ENCODE measurements around the gene TGFB1.
"Not testable (repeated sequence)": the region's sequence is repeated elsewhere in the genome, so short reads cannot be mapped to it uniquely, and the experiment has no call there.

TGFB1 gene

DNA sequence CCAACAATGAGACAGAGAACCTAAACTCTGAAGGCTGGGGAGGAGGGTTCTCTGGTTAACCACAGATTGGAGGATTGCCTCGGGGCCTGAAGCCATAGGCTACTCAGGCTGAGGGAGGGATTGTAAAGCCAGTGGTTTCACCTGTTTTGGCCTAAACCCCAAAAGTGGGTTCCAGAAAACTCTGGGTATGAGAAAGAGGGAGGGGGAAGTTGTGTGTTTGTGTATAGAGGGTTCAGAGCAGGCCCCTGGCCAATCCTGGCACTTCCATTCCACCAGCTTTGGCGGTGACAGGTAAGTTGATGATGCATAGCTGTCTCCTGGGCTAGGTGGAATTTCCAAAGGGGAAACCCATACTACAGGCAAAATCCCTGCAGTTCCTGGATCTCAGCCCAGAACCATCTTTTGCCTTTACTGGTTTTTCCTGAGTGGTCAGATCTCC, 57.3 kb downstream of the TGFB1 start:
- ChIA-PET POLR2A (interaction anchor here (3.2 kb wide), 1 partner anchor 11 kb away, joined by 15 read pairs; no protein-coding TSS in a partner anchor), CTCF (interaction anchor here (1.0 to 3.0 kb wide), 3 partner anchors 12 to 26 kb away, joined by 3 to 39 read pairs (median 4); partner anchors contain the start of gene CCDC97)
- Histone ChIP-seq H3K27ac (ENCODE audit: insufficient read depth in 1 of 2, low read depth in 1 of 2, low read length in 2 of 2, poor library complexity in 1 of 2, severe bottlenecking in 2 of 2) (peak overlapping the region; percentile 99), H3K27me3 (replicated peaks in 2 of 5; ENCODE audit: control insufficient read depth in 4 of 5, insufficient read depth in 5 of 5, low read length in 4 of 5) (no peaks in the 10 kb centered on the region), H3K9me3 (ENCODE audit: control extremely low read depth in 1 of 5, control insufficient read depth in 4 of 5, insufficient read depth in 2 of 5, low read depth in 1 of 5, low read length in 4 of 5) (no peaks in the 10 kb centered on the region), H3K36me3 (ENCODE audit: control insufficient read depth in 4 of 4, insufficient read depth in 4 of 4, low read length in 3 of 4) (peaks cover 13 to 99% (median 65%) of the 10 kb centered on the region in 4 experiments), H3K4me1 (ENCODE audit: control extremely low read depth in 1 of 4, control insufficient read depth in 4 of 4, insufficient read depth in 4 of 4, low read length in 3 of 4) (peaks cover 26 to 59% (median 48%) of the 10 kb centered on the region in 4 experiments), H3K4me3 (ENCODE audit: control insufficient read depth in 1 of 7, extremely low read depth in 1 of 7, insufficient read depth in 4 of 7, low read depth in 2 of 7, low read length in 6 of 7) (no peak overlapping the region)
- DNase-seq, result peak in 1 of 3 donors; percentile 31
- 14% methylated on average over 1 of the region's 2 CpGs for WGBS (ENCODE audit: insufficient coverage)

DNA sequence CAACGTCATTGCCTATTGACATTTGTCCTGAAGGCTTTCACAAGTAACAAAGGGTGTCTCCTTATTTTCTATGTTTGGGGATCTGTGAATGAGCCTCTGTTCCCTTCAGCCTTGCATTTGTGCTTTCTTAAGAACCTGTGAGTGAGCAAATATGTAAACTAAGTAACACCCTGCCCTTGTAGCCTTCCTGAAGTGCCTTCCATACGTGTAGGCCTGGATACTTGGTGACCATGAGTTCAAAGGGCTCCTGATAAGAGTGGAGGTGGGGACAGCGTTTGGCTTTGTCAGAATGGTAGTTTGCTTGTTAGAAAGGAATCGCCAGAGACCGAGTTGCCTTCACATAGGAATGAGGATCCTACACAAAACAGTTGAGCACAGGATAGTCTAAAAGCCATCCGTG, 58.2 kb downstream of the TGFB1 start:
- Histone ChIP-seq H3K4me3 (ENCODE audit: control insufficient read depth in 1 of 7, extremely low read depth in 1 of 7, insufficient read depth in 4 of 7, low read depth in 2 of 7, low read length in 6 of 7) (no peak overlapping the region), H3K4me1 (ENCODE audit: control extremely low read depth in 1 of 4, control insufficient read depth in 4 of 4, insufficient read depth in 4 of 4, low read length in 3 of 4) (peaks cover 19 to 50% (median 43%) of the 10 kb centered on the region in 4 experiments), H3K9me3 (ENCODE audit: control extremely low read depth in 1 of 5, control insufficient read depth in 4 of 5, insufficient read depth in 2 of 5, low read depth in 1 of 5, low read length in 4 of 5) (no peaks in the 10 kb centered on the region), H3K27me3 (replicated peaks in 2 of 5; ENCODE audit: control insufficient read depth in 4 of 5, insufficient read depth in 5 of 5, low read length in 4 of 5) (no peaks in the 10 kb centered on the region), H3K27ac (ENCODE audit: insufficient read depth in 1 of 2, low read depth in 1 of 2, low read length in 2 of 2, poor library complexity in 1 of 2, severe bottlenecking in 2 of 2) (peak overlapping the region; percentile 99), H3K36me3 (ENCODE audit: control insufficient read depth in 4 of 4, insufficient read depth in 4 of 4, low read length in 3 of 4) (peaks cover 13 to 98% (median 66%) of the 10 kb centered on the region in 4 experiments)
- DNase-seq, result no peak
- ChIA-PET POLR2A (no interaction called here), CTCF (interaction anchor here (1.0 to 1.6 kb wide), 2 partner anchors 9 to 15 kb away, joined by 3 read pairs; partner anchors contain the start of gene CCDC97)
- 100% methylated on average over 6 of the region's 6 CpGs for WGBS (ENCODE audit: insufficient coverage)

DNA sequence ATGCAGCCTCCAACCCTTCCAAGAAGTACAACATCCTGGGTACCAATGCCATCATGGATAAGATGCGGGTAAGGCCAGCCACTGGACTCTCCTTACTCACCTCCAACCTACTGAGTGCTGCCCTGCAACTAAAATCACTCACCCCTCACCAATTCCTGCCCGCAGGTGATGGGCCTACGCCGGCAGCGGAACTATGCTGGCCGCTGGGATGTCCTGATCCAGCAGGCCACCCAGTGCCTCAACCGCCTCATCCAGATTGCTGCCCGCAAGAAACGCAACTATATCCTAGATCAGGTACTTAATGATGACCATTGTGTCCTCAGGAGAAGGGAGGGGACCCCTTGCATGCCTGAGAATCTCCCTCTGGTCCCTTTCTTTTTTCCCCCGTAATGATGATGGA, 59.3 kb downstream of the TGFB1 start:
- Histone ChIP-seq H3K27ac (ENCODE audit: insufficient read depth in 1 of 2, low read depth in 1 of 2, low read length in 2 of 2, poor library complexity in 1 of 2, severe bottlenecking in 2 of 2) (peak overlapping the region in 1 of 2 experiments; percentile 30), H3K27me3 (replicated peaks in 2 of 5; ENCODE audit: control insufficient read depth in 4 of 5, insufficient read depth in 5 of 5, low read length in 4 of 5) (no peaks in the 10 kb centered on the region), H3K36me3 (ENCODE audit: control insufficient read depth in 4 of 4, insufficient read depth in 4 of 4, low read length in 3 of 4) (peaks cover 19 to 98% (median 62%) of the 10 kb centered on the region in 4 experiments), H3K4me1 (ENCODE audit: control extremely low read depth in 1 of 4, control insufficient read depth in 4 of 4, insufficient read depth in 4 of 4, low read length in 3 of 4) (peaks cover 9 to 39% (median 33%) of the 10 kb centered on the region in 4 experiments), H3K4me3 (ENCODE audit: control insufficient read depth in 1 of 7, extremely low read depth in 1 of 7, insufficient read depth in 4 of 7, low read depth in 2 of 7, low read length in 6 of 7) (no peak overlapping the region), H3K9me3 (ENCODE audit: control extremely low read depth in 1 of 5, control insufficient read depth in 4 of 5, insufficient read depth in 2 of 5, low read depth in 1 of 5, low read length in 4 of 5) (no peaks in the 10 kb centered on the region)
- DNase-seq, result no peak
- ChIA-PET POLR2A (interaction anchor here (1.2 kb wide), 1 partner anchor 13 kb away, joined by 4 read pairs; no protein-coding TSS in a partner anchor), CTCF (interaction anchor here (1.2 to 2.5 kb wide), 5 partner anchors 8 to 30 kb away, joined by 3 to 21 read pairs (median 4); partner anchors contain the start of gene HNRNPUL1)
- WGBS (ENCODE audit: insufficient coverage), result 100% methylated on average over 4 of the region's 10 CpGs

DNA sequence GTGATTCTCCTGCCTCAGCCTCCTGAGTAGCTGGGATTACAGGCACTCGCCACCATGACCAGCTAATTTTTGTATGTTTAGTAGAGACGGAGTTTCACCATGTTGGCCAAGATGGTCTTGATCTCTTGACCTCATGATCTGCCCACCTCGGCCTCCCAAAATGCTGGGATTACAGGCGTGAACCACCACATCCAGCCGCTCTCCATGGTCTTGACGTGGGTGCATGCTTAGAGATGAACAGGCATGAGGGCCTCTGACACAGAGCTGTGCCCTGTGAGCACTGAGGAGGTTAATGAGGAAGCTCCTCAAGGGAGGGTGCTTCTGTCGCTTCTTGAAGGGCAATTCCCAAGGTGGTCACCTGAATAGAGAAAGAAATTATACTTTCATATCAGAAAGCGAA, 63.9 kb downstream of the TGFB1 start:
- not testable (repeated sequence) for H3K4me3 ChIP-seq (ENCODE audit: control insufficient read depth in 1 of 7, extremely low read depth in 1 of 7, insufficient read depth in 4 of 7, low read depth in 2 of 7, low read length in 6 of 7); H3K27me3 ChIP-seq (replicated peaks in 2 of 5; ENCODE audit: control insufficient read depth in 4 of 5, insufficient read depth in 5 of 5, low read length in 4 of 5); H3K9me3 ChIP-seq (ENCODE audit: control extremely low read depth in 1 of 5, control insufficient read depth in 4 of 5, insufficient read depth in 2 of 5, low read depth in 1 of 5, low read length in 4 of 5); H3K4me1 ChIP-seq (ENCODE audit: control extremely low read depth in 1 of 4, control insufficient read depth in 4 of 4, insufficient read depth in 4 of 4, low read length in 3 of 4); DNase-seq
- ChIA-PET POLR2A (interaction anchor here (1.2 kb wide), 1 partner anchor 26 kb away, joined by 3 read pairs; the partner anchor contains the start of gene HNRNPUL1), CTCF (interaction anchor here (0.9 to 2.9 kb wide), 4 partner anchors 8 to 86 kb away, joined by 3 to 17 read pairs (median 6); no protein-coding TSS in a partner anchor)
- Histone ChIP-seq H3K27ac (ENCODE audit: insufficient read depth in 1 of 2, low read depth in 1 of 2, low read length in 2 of 2, poor library complexity in 1 of 2, severe bottlenecking in 2 of 2) (peak overlapping the region in 1 of 2 experiments; percentile 65), H3K36me3 (ENCODE audit: control insufficient read depth in 4 of 4, insufficient read depth in 4 of 4, low read length in 3 of 4) (peaks cover 27 to 87% (median 70%) of the 10 kb centered on the region in 4 experiments)
- WGBS (ENCODE audit: insufficient coverage), result 93% methylated on average over 7 of the region's 8 CpGs

DNA sequence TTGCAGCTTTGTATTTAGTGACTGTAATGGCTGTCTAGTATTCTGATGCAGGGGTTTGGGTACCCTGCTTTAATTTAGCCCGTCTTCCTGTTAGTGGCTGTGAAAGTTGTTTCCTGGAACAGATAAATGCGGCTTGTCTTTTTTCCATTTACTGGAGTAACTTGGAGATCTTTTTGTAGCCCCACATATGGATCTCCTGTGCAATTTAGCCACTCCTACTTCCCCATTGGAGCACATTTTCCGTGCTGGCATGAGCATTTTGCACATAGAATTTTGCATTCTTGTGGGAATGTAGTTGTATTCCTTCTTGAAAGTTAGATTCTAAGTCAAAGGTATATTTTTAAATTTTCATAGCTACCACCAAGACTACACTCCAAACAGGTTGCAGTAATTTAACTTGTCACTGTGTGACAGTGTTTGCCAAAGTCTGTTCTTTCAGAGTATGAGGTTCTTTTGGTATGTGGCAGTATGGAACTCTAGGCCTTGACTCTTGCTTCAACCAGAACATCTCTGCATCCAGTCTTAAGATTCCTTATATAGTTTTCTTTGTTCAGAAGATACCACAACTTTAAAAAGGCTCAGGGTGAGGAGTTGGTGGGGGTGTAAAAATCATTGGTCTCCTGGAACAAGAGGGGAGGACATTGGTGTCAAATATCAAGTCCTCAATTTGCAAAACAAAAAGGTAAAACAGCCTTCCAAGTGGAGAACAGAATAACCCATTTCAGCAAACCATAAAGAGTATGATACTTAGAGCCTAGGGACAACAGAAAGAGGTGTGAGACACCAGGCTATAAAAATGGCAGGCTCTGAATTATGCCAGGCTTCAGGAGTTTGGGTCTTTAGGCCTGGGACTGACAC, 64.8 kb downstream of the TGFB1 start:
- Histone ChIP-seq H3K9me3 (ENCODE audit: control extremely low read depth in 1 of 5, control insufficient read depth in 4 of 5, insufficient read depth in 2 of 5, low read depth in 1 of 5, low read length in 4 of 5) (no peaks in the 10 kb centered on the region), H3K27ac (ENCODE audit: insufficient read depth in 1 of 2, low read depth in 1 of 2, low read length in 2 of 2, poor library complexity in 1 of 2, severe bottlenecking in 2 of 2) (peak overlapping the region; percentile 17 to 27), H3K4me3 (ENCODE audit: control insufficient read depth in 1 of 7, extremely low read depth in 1 of 7, insufficient read depth in 4 of 7, low read depth in 2 of 7, low read length in 6 of 7) (no peak overlapping the region), H3K36me3 (ENCODE audit: control insufficient read depth in 4 of 4, insufficient read depth in 4 of 4, low read length in 3 of 4) (peaks cover 27 to 86% (median 69%) of the 10 kb centered on the region in 4 experiments), H3K27me3 (replicated peaks in 2 of 5; ENCODE audit: control insufficient read depth in 4 of 5, insufficient read depth in 5 of 5, low read length in 4 of 5) (no peaks in the 10 kb centered on the region), H3K4me1 (ENCODE audit: control extremely low read depth in 1 of 4, control insufficient read depth in 4 of 4, insufficient read depth in 4 of 4, low read length in 3 of 4) (no peaks in the 10 kb centered on the region)
- CTCF ChIA-PET, result interaction anchor here (1.0 to 2.9 kb wide), 5 partner anchors 9 to 20 kb away, joined by 4 to 17 read pairs (median 6); no protein-coding TSS in a partner anchor
- POLR2A ChIA-PET, result interaction anchor here (1.0 to 1.2 kb wide), 2 partner anchors 10 to 25 kb away, joined by 3 read pairs; partner anchors contain the start of gene HNRNPUL1
- DNase-seq, result peak in 2 of 3 donors; percentile 45 to 47
- 100% methylated on average over 1 of the region's 3 CpGs for WGBS (ENCODE audit: insufficient coverage)
